ENCODE measurements around the gene DENND4C.

DENND4C gene

DNA sequence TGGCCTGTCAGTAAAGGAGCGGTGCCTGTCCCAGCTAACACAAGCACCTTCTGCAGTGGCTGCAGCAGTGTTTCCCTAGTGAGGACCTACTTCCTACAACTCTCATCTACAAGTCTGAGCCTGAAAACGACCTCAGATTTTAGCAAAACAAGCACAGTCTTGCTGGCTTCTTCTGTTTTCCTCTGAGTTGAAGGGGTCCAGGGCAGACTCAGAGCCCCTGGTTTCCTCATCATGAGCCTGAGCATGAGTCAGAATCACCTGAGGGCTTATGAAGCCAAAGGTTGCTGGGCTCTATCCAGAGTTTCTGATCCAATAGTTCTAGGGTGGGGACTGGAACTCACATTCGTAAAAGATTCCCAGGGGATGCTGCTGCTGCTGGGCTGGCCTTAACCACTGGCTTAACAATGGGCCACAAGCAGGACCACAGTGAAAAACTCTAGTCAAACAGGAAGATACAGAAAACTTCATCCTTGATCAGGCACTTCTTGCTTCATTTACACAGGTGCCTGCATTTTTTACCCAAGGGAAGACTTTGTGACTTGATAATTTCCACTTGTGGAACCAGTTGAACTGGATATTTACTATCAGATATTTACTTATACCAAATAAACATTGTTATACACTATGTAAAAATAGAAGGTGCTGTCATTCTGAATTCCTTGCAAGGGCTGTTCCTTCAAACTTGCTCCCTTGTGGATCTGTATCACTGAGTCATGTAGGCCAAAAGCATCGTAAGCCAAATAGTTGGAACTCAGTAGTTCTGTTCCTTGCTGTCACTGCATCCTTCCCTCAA is 174.0 kb downstream of the DENND4C start:
- DNase-seq (ENCODE audit: insufficient read length, low spot score) (no peak), FAIRE-seq (no peak)
- no peak for TF ChIP-seq CTCF (IDR thresholded peaks at IDR 0.05; ENCODE audit: insufficient read depth, missing control alignments)

DNA sequence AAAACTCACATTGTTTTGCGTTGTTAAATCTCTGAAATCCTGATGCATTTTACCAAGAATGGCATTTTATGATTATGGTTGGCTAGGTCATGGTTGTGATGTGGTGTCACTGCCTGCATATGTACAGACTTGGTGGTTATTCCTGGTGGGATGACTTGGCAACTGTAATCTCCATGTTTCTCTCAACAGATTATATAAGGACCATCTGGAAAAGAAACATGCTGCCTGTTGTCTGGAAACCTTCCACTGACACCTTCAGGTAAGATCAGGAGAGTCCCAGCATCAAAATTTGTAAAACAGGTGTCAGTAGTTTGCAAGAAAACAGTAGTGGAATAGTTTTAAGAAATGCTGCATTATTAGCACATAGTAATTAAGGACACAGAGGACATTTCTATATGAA is 175.3 kb downstream of the DENND4C start:
- no peak for TF ChIP-seq CTCF (IDR thresholded peaks at IDR 0.05; ENCODE audit: insufficient read depth, missing control alignments)
- DNase-seq (ENCODE audit: insufficient read length, low spot score) (peak; percentile 46), FAIRE-seq (peak; percentile 32)

GRCh38 chr9:19408316-19408692 is 177.8 kb downstream of the DENND4C start:
- DNase-seq (ENCODE audit: insufficient read length, low spot score), result no peak
- no peak for TF ChIP-seq CTCF (IDR thresholded peaks at IDR 0.05; ENCODE audit: insufficient read depth, missing control alignments)
- FAIRE-seq, result no peak

DNA sequence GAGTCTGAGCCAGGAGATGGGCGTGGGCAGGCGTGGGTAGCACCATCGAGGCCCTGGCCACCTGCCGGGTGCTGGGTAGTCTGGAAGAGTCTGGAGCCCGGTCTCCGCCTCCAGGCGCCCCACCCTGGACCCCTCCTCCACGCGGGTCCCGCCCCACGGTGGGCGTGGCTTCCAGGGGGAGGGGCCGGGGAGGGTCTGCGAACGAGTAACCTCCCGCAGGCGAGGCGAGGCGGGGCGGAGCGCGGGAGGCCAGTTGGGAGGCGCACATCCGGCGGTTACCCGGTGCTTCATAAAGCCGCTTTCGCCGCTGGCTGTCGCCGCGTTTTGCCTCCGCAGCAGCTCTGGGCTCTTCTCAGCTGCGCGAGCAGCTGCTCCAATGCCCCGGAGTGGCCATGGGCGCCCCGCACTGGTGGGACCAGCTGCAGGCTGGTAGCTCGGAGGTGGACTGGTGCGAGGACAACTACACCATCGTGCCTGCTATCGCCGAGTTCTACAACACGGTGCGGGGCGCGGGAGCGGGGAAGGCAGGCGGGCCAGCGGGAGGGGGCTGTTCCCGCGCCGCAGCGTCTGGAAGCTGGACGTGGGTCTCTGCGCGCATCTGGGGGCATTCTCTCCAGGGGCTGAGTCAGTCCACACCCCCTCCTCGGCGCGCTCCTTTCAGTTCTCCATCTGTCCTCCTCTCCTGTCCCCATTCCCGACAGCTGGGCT is 178.4 kb downstream of the DENND4C start, which contains the start of gene ACER2:
Gene ACER2 (plus strand): TSS at position 317 of the 708 bp plus-strand sequence. CDS start 76 bp downstream, at position 393.
- FAIRE-seq, result no peak
- peak; percentile 17 for TF ChIP-seq CTCF (IDR thresholded peaks at IDR 0.05; ENCODE audit: insufficient read depth, missing control alignments)
- DNase-seq (ENCODE audit: insufficient read length, low spot score), result peak; percentile 96

GRCh38 chr9:19409401-19410194 is 179.1 kb downstream of the DENND4C start:
- DNase-seq (ENCODE audit: insufficient read length, low spot score) (no peak), FAIRE-seq (no peak)

GRCh38 chr9:19410195-19410503 is 179.7 kb downstream of the DENND4C start:
- DNase-seq (ENCODE audit: insufficient read length, low spot score) (no peak), FAIRE-seq (no peak)
- no peak for TF ChIP-seq CTCF (IDR thresholded peaks at IDR 0.05; ENCODE audit: insufficient read depth, missing control alignments)

More at GRCh38 chr9:19409401-19410194, 179.1 kb downstream of the DENND4C start:
- TF ChIP-seq CTCF (IDR thresholded peaks at IDR 0.05; ENCODE audit: insufficient read depth, missing control alignments), result no peak

Measured in D721Med (cell line).